ENCODE results near the gene AHDC1.

The AHDC1 gene, protein sequence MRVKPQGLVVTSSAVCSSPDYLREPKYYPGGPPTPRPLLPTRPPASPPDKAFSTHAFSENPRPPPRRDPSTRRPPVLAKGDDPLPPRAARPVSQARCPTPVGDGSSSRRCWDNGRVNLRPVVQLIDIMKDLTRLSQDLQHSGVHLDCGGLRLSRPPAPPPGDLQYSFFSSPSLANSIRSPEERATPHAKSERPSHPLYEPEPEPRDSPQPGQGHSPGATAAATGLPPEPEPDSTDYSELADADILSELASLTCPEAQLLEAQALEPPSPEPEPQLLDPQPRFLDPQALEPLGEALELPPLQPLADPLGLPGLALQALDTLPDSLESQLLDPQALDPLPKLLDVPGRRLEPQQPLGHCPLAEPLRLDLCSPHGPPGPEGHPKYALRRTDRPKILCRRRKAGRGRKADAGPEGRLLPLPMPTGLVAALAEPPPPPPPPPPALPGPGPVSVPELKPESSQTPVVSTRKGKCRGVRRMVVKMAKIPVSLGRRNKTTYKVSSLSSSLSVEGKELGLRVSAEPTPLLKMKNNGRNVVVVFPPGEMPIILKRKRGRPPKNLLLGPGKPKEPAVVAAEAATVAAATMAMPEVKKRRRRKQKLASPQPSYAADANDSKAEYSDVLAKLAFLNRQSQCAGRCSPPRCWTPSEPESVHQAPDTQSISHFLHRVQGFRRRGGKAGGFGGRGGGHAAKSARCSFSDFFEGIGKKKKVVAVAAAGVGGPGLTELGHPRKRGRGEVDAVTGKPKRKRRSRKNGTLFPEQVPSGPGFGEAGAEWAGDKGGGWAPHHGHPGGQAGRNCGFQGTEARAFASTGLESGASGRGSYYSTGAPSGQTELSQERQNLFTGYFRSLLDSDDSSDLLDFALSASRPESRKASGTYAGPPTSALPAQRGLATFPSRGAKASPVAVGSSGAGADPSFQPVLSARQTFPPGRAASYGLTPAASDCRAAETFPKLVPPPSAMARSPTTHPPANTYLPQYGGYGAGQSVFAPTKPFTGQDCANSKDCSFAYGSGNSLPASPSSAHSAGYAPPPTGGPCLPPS (N-terminal part only)

GRCh38 chr1:27603681-27604578, at the start of gene AHDC1:
TSS of gene AHDC1 (minus strand) at chr1:27604144. CDS start at chr1:27552115, 52,029 bp downstream.
- Mint-ChIP-seq H3K4me1 (peaks cover 14 to 44% of the 10 kb centered on the region in 2 donors), H3K4me3 (peak within 1 kb of the TSS; percentile 92 to 94), H3K27ac (peak within 1 kb of the TSS; percentile 85), H3K9me3 (no peaks in the 10 kb centered on the region), H3K27me3 (no peaks in the 10 kb centered on the region), H3K36me3 (peaks cover 0 to 2% of the 10 kb centered on the region in 2 donors)
- peak; percentile 75 to 77 for ATAC-seq (replicated peaks)
- DNase-seq = peak; percentile 87

DNA sequence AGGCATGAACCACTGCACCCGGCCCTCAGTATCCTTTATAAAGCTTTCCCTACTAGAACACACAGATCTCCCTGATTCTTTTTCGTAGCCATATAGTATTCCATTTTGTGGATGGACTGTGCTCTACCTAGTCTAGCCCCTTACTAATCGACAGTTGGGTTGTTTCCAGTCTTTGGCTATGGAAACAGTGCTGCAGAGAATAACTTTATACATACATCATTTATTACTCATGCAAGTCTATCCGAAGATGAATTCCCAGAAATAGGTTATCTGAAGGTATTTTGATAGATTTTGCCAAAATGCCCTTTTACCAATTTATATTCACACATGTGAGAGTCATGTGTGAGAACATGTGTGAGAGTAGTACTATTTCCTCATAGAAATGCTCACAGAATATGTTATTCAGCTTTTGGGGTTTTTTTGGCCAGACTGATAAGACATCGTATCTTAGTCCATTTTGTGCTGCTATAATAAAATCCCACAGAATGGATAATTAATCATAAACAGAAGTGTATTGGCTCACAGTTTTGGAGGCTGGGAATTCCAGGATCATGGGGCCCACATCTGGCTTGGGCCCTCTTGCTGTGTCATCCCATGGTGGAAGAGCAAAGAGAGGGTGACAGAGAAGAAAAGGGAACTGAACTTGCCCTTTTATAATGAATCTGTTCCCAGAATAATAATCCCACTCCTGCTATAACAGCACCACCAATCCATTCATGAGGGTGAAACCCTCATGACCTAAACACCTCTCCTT, 48.3 kb upstream of the AHDC1 start:
- H3K27ac Mint-ChIP-seq = no peak overlapping the region
- H3K4me1 Mint-ChIP-seq = peaks cover 27 to 43% of the 10 kb centered on the region in 2 donors
- ATAC-seq (replicated peaks) (no peak), DNase-seq (no peak)
- no peak overlapping the region for H3K4me3 Mint-ChIP-seq
- H3K27me3 Mint-ChIP-seq = no peaks in the 10 kb centered on the region
- no peaks in the 10 kb centered on the region for H3K9me3 Mint-ChIP-seq
- H3K36me3 Mint-ChIP-seq = no peaks in the 10 kb centered on the region

- peaks cover 26 to 30% of the 10 kb centered on the region in 2 donors for H3K4me1 Mint-ChIP-seq
- H3K27me3 Mint-ChIP-seq = no peaks in the 10 kb centered on the region
- ATAC-seq (replicated peaks) (peak in 1 of 2 donors; percentile 33), DNase-seq (no peak)
- no peaks in the 10 kb centered on the region for H3K9me3 Mint-ChIP-seq
- peak overlapping the region; percentile 21 for H3K27ac Mint-ChIP-seq
- H3K36me3 Mint-ChIP-seq = no peaks in the 10 kb centered on the region
- H3K4me3 Mint-ChIP-seq = no peak overlapping the region
Observed at GRCh38 chr1:27650539-27651175, 46.7 kb upstream of the AHDC1 start.

- Mint-ChIP-seq H3K4me1 (peaks cover 21 to 25% of the 10 kb centered on the region in 2 donors), H3K36me3 (no peaks in the 10 kb centered on the region), H3K4me3 (no peak overlapping the region), H3K9me3 (no peaks in the 10 kb centered on the region), H3K27me3 (no peaks in the 10 kb centered on the region), H3K27ac (peak overlapping the region; percentile 21)
- ATAC-seq (replicated peaks) = no peak
- DNase-seq = no peak
Observed at GRCh38 chr1:27650171-27650538, 46.2 kb upstream of the AHDC1 start.

DNA sequence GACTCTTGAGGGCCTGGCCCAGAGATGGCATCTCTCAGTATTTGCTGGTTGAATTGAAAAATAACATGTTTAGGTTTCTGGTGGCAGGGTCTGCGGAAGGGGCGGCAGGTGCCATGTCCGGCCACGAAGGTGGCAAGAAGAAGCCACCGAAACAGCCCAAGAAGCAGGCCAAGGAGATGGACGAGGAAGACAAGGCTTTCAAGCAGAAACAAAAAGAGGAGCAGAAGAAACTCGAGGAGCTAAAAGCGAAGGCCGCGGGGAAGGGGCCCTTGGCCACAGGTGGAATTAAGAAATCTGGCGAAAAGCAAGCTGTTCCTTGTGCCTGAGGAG, 45.3 kb upstream of the AHDC1 start:
- H3K4me1 Mint-ChIP-seq = peaks cover 19 to 21% of the 10 kb centered on the region in 2 donors
- H3K4me3 Mint-ChIP-seq = no peak overlapping the region
- H3K9me3 Mint-ChIP-seq = no peaks in the 10 kb centered on the region
- no peaks in the 10 kb centered on the region for H3K27me3 Mint-ChIP-seq
- no peak for DNase-seq
- no peaks in the 10 kb centered on the region for H3K36me3 Mint-ChIP-seq
- H3K27ac Mint-ChIP-seq = no peak overlapping the region
- no peak for ATAC-seq (replicated peaks)

- Mint-ChIP-seq H3K4me1 (peaks cover 23 to 26% of the 10 kb centered on the region in 2 donors), H3K27me3 (no peaks in the 10 kb centered on the region), H3K36me3 (no peaks in the 10 kb centered on the region), H3K27ac (peak overlapping the region; percentile 5), H3K4me3 (no peak overlapping the region), H3K9me3 (no peaks in the 10 kb centered on the region)
- DNase-seq = no peak
- ATAC-seq (replicated peaks) = no peak
Observed at GRCh38 chr1:27648602-27649305, 44.8 kb upstream of the AHDC1 start.

DNA sequence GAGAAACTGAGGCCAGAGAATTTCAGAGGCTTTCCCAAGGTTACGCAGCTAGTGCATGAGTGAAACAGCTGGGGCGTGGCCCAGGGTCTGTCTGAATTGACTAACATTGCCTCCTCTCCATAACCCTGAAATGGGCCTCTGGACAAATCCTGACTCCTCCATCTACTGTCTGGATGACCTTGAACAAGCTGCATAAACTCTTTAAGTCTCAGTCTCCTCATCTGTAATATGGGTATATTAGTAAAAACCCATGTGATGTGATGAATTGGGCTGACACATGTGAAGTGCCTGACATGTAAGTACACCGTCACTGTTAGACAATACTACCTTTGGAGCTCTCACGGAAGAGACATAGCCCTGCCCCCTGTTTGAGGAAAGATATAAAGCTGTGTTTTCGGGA, 43.4 kb upstream of the AHDC1 start:
- no peak overlapping the region for H3K27ac Mint-ChIP-seq
- no peaks in the 10 kb centered on the region for H3K27me3 Mint-ChIP-seq
- no peak overlapping the region for H3K4me3 Mint-ChIP-seq
- no peaks in the 10 kb centered on the region for H3K9me3 Mint-ChIP-seq
- ATAC-seq (replicated peaks) = no peak
- DNase-seq = no peak
- no peaks in the 10 kb centered on the region for H3K36me3 Mint-ChIP-seq
- peaks cover 23 to 25% of the 10 kb centered on the region in 2 donors for H3K4me1 Mint-ChIP-seq

DNA sequence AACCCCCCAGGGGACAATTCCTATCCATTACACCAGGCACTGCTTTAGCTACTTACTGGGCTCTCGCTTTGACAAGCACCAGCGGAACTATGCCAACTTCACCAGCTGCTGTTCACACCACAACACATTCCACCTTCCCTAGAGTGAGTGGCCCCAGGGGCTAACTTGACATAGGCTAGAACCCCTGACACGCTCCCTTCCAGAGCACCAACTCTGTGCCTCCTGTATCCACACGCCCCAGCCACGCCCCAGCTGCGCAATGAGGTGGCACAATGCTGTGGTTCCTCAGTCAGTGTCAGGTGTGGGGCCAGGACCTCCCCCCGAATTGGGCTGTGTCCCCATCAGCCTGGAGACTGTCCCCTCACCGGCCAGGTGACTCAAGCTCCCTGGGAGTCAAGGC, 42.7 kb upstream of the AHDC1 start:
- DNase-seq (no peak), ATAC-seq (replicated peaks) (no peak)
- H3K9me3 Mint-ChIP-seq = no peaks in the 10 kb centered on the region
- peaks cover 23 to 25% of the 10 kb centered on the region in 2 donors for H3K4me1 Mint-ChIP-seq
- H3K36me3 Mint-ChIP-seq = no peaks in the 10 kb centered on the region
- no peak overlapping the region for H3K27ac Mint-ChIP-seq
- no peak overlapping the region for H3K4me3 Mint-ChIP-seq
- no peaks in the 10 kb centered on the region for H3K27me3 Mint-ChIP-seq

DNA sequence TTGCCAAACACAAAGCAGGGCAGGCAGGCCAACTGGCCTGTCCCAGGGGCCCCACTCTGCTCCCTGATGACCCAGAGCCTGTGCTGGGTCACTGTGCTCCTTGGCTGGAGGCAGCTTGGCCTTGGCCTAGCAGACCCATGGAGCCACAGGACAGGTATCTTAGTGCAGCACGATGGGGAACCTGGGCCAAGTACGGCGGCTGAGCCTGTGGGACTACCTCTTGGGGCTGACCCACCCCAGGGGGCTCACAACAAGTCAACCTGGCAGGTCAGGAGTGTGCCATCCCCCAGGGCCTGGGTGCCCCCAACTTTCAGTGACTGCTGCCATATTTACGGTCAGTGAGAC, 41.1 kb upstream of the AHDC1 start:
- Mint-ChIP-seq H3K27me3 (no peaks in the 10 kb centered on the region), H3K36me3 (no peaks in the 10 kb centered on the region), H3K9me3 (no peaks in the 10 kb centered on the region), H3K27ac (no peak overlapping the region), H3K4me1 (peaks cover 14 to 15% of the 10 kb centered on the region in 2 donors), H3K4me3 (no peak overlapping the region)
- ATAC-seq (replicated peaks) (no peak), DNase-seq (no peak)

GRCh38 chr1:27644369-27645070, 40.6 kb upstream of the AHDC1 start:
- Mint-ChIP-seq H3K36me3 (no peaks in the 10 kb centered on the region), H3K4me3 (no peak overlapping the region), H3K27me3 (no peaks in the 10 kb centered on the region), H3K27ac (no peak overlapping the region), H3K4me1 (peaks cover 12 to 14% of the 10 kb centered on the region in 2 donors), H3K9me3 (no peaks in the 10 kb centered on the region)
- ATAC-seq (replicated peaks) (no peak), DNase-seq (no peak)

DNA sequence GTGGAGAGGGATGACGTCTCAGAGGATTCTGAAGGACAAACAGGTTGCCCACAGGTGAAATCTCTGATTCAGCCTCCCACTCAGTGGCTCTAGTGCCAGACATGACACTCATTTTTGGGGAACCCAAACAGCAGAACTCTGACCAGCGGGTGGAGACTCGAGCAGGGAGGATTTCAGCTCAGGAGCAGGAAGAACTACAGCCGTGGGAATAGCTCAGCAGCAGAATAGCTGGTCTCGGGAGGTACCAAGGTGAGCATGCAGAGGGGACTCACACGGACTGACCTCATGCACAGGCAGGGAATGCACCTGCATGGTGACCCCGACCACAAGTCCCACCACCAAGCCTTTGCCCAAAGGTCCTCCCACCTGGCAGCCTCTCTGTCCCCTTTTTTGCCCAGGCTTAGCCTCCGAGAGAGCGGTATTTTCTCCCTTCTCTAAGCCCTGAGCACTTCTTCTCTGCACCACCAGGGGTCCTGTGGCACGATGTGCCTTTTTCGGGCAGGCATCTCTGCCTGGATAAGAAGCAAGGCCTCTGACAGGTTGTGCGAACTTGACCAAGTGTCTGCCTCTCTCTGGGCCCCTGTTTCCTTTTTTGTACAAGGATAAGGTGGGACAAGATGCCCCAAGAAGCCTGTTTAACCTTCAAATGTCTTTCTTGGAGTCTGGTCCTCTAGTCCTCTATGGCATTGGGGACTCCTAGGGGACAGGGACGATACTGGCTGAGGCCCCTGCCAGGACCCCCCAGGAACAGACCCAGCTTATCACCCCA, 39.8 kb upstream of the AHDC1 start:
- no peak overlapping the region for H3K4me3 Mint-ChIP-seq
- ATAC-seq (replicated peaks) (peak; percentile 96 to 99), DNase-seq (no peak)
- H3K36me3 Mint-ChIP-seq = no peaks in the 10 kb centered on the region
- no peak overlapping the region for H3K27ac Mint-ChIP-seq
- no peaks in the 10 kb centered on the region for H3K9me3 Mint-ChIP-seq
- peaks cover 14 to 15% of the 10 kb centered on the region in 2 donors for H3K4me1 Mint-ChIP-seq
- no peaks in the 10 kb centered on the region for H3K27me3 Mint-ChIP-seq
